HG03469 (cell line): ENCODE data around the gene IFIT2.
"Not testable (repeated sequence)": the region's sequence is repeated elsewhere in the genome, so short reads cannot be mapped to it uniquely, and the experiment has no call there.

Source experiments
- ATAC-seq: cut with Tn5 transposase; IDR thresholded peaks from one replicate; pipeline ENCODE4 v1.9.1; 2021; ENCODE audit warnings: mild to moderate bottlenecking, moderate library complexity, moderate number of reproducible peaks; ENCODE audit not compliant: unreplicated experiment

The IFIT2 gene

GRCh38 chr10:89301721-89302445 is at the start of gene IFIT2:
IFIT2 (plus strand) TSS chr10:89302046; CDS start chr10:89302124, 78 bp downstream.
- ATAC-seq = peak; percentile 57

GRCh38 chr10:89252225-89252585 is 49.6 kb upstream of the IFIT2 start:
- no peak for ATAC-seq

- ATAC-seq = not testable (repeated sequence)
Measured at GRCh38 chr10:89255091-89255579, 46.7 kb upstream of the IFIT2 start.

- no peak for ATAC-seq
Measured at GRCh38 chr10:89255793-89256192, 46.1 kb upstream of the IFIT2 start.

GRCh38 chr10:89256340-89256739 is 45.5 kb upstream of the IFIT2 start:
- no peak for ATAC-seq

GRCh38 chr10:89256962-89257361 is 44.9 kb upstream of the IFIT2 start:
- ATAC-seq = no peak

- ATAC-seq = no peak
Measured at GRCh38 chr10:89257581-89257980, 44.3 kb upstream of the IFIT2 start.

- ATAC-seq = no peak
Measured at GRCh38 chr10:89258881-89259280, 43.0 kb upstream of the IFIT2 start.

GRCh38 chr10:89262086-89263051 is 39.5 kb upstream of the IFIT2 start:
- no peak for ATAC-seq

- ATAC-seq = no peak
Measured at GRCh38 chr10:89263091-89263490, 38.8 kb upstream of the IFIT2 start.

- ATAC-seq = no peak
Measured at GRCh38 chr10:89263531-89263930, 38.3 kb upstream of the IFIT2 start.

GRCh38 chr10:89266721-89267453 is 35.0 kb upstream of the IFIT2 start:
- no peak for ATAC-seq

- no peak for ATAC-seq
Measured at GRCh38 chr10:89269433-89270152, 32.3 kb upstream of the IFIT2 start.

GRCh38 chr10:89270153-89270483 is 31.7 kb upstream of the IFIT2 start:
- no peak for ATAC-seq

GRCh38 chr10:89271532-89271931 is 30.3 kb upstream of the IFIT2 start:
- no peak for ATAC-seq

- no peak for ATAC-seq
Measured at GRCh38 chr10:89273680-89274079, 28.2 kb upstream of the IFIT2 start.

- ATAC-seq = no peak
Measured at GRCh38 chr10:89274928-89275327, 26.9 kb upstream of the IFIT2 start.

- ATAC-seq = no peak
Measured at GRCh38 chr10:89275383-89275782, 26.5 kb upstream of the IFIT2 start.

GRCh38 chr10:89278034-89278535 is 23.8 kb upstream of the IFIT2 start:
- ATAC-seq = no peak

GRCh38 chr10:89278900-89279392 is 22.9 kb upstream of the IFIT2 start:
- no peak for ATAC-seq
